ENCODE data around the gene DAP.

GRCh38 chr5:10674096-10674495 lies 86.9 kb downstream of the DAP start:
- TF ChIP-seq FOXC1 (CRISPR knock-in tag; IDR thresholded peaks at IDR 0.05; ENCODE audit: borderline replicate concordance) (no peak), ZNF451 (CRISPR knock-in tag; IDR thresholded peaks at IDR 0.05) (no peak)

Measured in HepG2 (cell line).